Choroid plexus epithelial cell (primary cell): ENCODE results near the gene ZNF606.

Experiments
- DNase-seq: peaks from one replicate; pipeline ENCODE4 v3.0.0-alpha.2; 2010; ENCODE audit warnings: low read depth
- H3K4me3 ChIP-seq: 2 replicates; pipeline ENCODE4 v1.5.1; 2011; ENCODE audit warnings: low read depth, mild to moderate bottlenecking, control low read depth, low read length, moderate library complexity
- CTCF ChIP-seq: conservative IDR thresholded peaks from 2 replicates; pipeline ENCODE4 v1.5.1; 2011; ENCODE audit warnings: low read depth, mild to moderate bottlenecking, control low read depth, inconsistent platforms, low read length, moderate library complexity

Gene ZNF606

GRCh38 chr19:57935731-57936130, 66.9 kb downstream of the ZNF606 start:
- DNase-seq, result no peak
- H3K4me3 ChIP-seq, result no peak overlapping the region
- TF ChIP-seq CTCF, result no peak

- DNase-seq, result peak; percentile 91
- H3K4me3 ChIP-seq, result peak within 1 kb of the TSS; percentile 78
- TF ChIP-seq CTCF, result no peak
Observed at GRCh38 chr19:57934820-57935665, 67.6 kb downstream of the ZNF606 start, which contains the start of gene ZNF418. ZNF418 (minus strand) TSS chr19:57935402; CDS start chr19:57933822, 1,580 bp downstream.

GRCh38 chr19:57927587-57927986, 75.0 kb downstream of the ZNF606 start:
- no peak overlapping the region for H3K4me3 ChIP-seq
- DNase-seq, result no peak
- TF ChIP-seq CTCF, result no peak
